Naive B cell (primary cell): ENCODE measurements around the gene TPRA1. TPM values are rescaled to one million over a fixed set of nuclear protein-coding genes. Genes with fewer than 3 reads are reported as not detected.
A peak's percentile ranks its signal among the peaks of the same experiment; 100 is the strongest.

Experiments
- ATAC-seq, 2 donors: fragments of 150-1000 bp; cut with Tn5 transposase; 2 replicates each; pipeline ENCODE4 v1.10.0; 2021; ENCODE audit warnings: low read depth in 2 of 2, mild to moderate bottlenecking in 2 of 2, moderate library complexity in 2 of 2
- DNase-seq: peaks from one replicate; pipeline ENCODE4 v3.0.0; 2022
- H3K27ac Mint-ChIP-seq, 6 donors: one replicate each; pipeline ENCODE4 v1.8.0; 2020 to 2022; ENCODE audit warnings: mild to moderate bottlenecking in 6 of 6, mixed read lengths in 6 of 6, moderate library complexity in 5 of 6, inconsistent platforms in 2 of 6
- H3K27me3 Mint-ChIP-seq, 3 donors: one replicate each; pipeline ENCODE4 v1.8.0; 2021 to 2022; ENCODE audit warnings: mixed read lengths in 3 of 3, mild to moderate bottlenecking in 1 of 3
- H3K36me3 Mint-ChIP-seq, 2 donors: one replicate each; pipeline ENCODE4 v1.8.0; 2020 to 2022; ENCODE audit warnings: mixed read lengths in 2 of 2, inconsistent platforms in 1 of 2, mild to moderate bottlenecking in 1 of 2
- H3K4me1 Mint-ChIP-seq, 3 donors: one replicate each; pipeline ENCODE4 v1.8.0; 2020 to 2022; ENCODE audit warnings: mixed read lengths in 3 of 3, inconsistent platforms in 1 of 3, mild to moderate bottlenecking in 1 of 3, moderate library complexity in 1 of 3
- H3K4me3 Mint-ChIP-seq, 8 donors: one replicate each; pipeline ENCODE4 v1.8.0; 2020 to 2022; ENCODE audit warnings: mild to moderate bottlenecking in 8 of 8, mixed read lengths in 8 of 8, moderate library complexity in 8 of 8, inconsistent platforms in 2 of 8
- H3K9me3 Mint-ChIP-seq, 7 donors: one replicate each; pipeline ENCODE4 v1.8.0; 2020 to 2022; ENCODE audit warnings: mixed read lengths in 7 of 7, mild to moderate bottlenecking in 5 of 7, inconsistent platforms in 2 of 7, moderate library complexity in 1 of 7
- polyA plus RNA-seq, 6 donors: library from polyadenylated mRNA; unstranded; fragments of 300-500 nt; fragmentation: Illumina TruSeq; gene quantifications; one replicate each; pipeline ENCODE4 v1.2.3, GENCODE V29; 2021; ENCODE audit warnings: low read depth in 6 of 6

TPRA1 gene
- polyA plus RNA-seq, 6 donors from 2014 or later: 11.0 to 37.0 (median 18.2) TPM

GRCh38 chr3:127597020-127597771 lies 6.7 kb upstream of the TPRA1 start:
- Mint-ChIP-seq H3K36me3 (no peaks in the 10 kb centered on the region), H3K4me3 (peak overlapping the region in 7 of 8 donors; percentile 71 to 93 (median 89)), H3K27me3 (no peaks in the 10 kb centered on the region), H3K27ac (peak overlapping the region in 4 of 6 donors; percentile 13 to 87 (median 60)), H3K9me3 (no peaks in the 10 kb centered on the region), H3K4me1 (peaks cover 16 to 32% (median 21%) of the 10 kb centered on the region in 3 donors)
- ATAC-seq: no peak
- no peak for DNase-seq

DNA sequence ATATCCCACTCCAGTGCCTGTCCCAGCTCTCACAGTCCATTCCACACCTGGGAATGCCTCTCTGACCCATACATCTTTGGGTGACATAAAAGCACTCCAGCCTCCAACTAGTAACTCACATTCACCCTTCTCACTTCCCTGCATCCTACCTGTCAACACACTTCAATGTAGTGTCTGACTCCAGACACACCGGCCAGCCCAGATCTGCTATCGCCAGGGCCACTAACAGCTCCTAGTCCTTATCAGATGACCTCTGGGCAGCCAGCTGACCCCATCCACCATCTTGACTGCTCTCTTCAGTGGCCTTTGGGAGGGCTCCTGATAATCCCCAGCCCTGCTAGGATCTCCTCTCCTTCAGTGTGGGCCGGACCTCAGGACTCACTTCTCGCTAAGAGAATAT lies 4.8 kb upstream of the TPRA1 start:
- Mint-ChIP-seq H3K9me3 (no peaks in the 10 kb centered on the region), H3K36me3 (no peaks in the 10 kb centered on the region), H3K4me1 (peaks cover 26 to 37% (median 35%) of the 10 kb centered on the region in 3 donors), H3K4me3 (peak overlapping the region in 3 of 8 donors; percentile 0 to 71 (median 42)), H3K27ac (peak overlapping the region in 3 of 6 donors; percentile 7 to 64 (median 38)), H3K27me3 (no peaks in the 10 kb centered on the region)
- DNase-seq (no peak), ATAC-seq (no peak)

DNA sequence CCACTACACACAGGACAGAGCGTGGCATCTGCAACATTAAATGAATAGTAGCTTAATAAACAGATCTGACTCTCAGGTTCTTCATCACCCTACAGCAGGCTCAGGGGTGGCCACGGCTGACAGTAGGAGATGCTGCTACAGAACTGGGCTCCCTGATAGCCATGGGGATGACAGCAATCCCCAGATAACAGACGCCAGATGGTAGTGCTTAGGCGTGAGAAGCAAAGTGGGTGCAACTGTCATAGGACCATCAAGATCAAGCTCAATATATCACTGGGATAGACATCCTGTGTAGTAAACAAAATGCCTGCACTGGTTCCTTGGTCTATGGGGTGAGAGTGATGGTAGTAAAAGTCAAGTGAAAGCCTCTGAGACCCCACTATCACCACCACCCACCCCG lies 2.6 kb upstream of the TPRA1 start:
- H3K27me3 Mint-ChIP-seq: no peaks in the 10 kb centered on the region
- ATAC-seq (no peak), DNase-seq (no peak)
- no peaks in the 10 kb centered on the region for H3K9me3 Mint-ChIP-seq
- no peak overlapping the region for H3K27ac Mint-ChIP-seq
- peak overlapping the region in 3 of 8 donors; percentile 58 to 98 (median 77) for H3K4me3 Mint-ChIP-seq
- peaks cover 31 to 41% (median 35%) of the 10 kb centered on the region in 3 donors for H3K4me1 Mint-ChIP-seq
- no peaks in the 10 kb centered on the region for H3K36me3 Mint-ChIP-seq

DNA sequence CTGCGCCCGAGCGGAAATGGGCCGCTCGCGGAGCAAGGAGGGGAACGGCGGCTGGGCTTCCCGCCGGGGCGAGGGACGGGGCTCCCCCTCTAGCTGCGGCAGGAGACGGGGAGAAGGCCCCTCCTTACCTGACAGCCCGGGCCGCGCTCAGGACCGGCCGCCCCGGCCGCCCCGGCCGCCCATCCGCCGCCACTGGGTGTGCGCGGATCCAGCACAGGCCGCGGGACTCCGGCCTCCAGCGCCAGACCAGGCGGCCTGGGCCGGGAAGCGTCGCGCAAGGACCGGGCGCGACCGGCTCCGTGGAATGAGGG lies 296 bp downstream of the TPRA1 start:
- peak overlapping the region in 2 of 6 donors; percentile 67 to 79 for H3K27ac Mint-ChIP-seq
- H3K4me1 Mint-ChIP-seq: peaks cover 26 to 44% (median 31%) of the 10 kb centered on the region in 3 donors
- H3K27me3 Mint-ChIP-seq: no peaks in the 10 kb centered on the region
- no peaks in the 10 kb centered on the region for H3K9me3 Mint-ChIP-seq
- peak overlapping the region; percentile 88 to 99 (median 98) for H3K4me3 Mint-ChIP-seq
- DNase-seq: no peak
- no peaks in the 10 kb centered on the region for H3K36me3 Mint-ChIP-seq
- peak; percentile 35 to 36 for ATAC-seq

GRCh38 chr3:127589600-127590281 lies 792 bp downstream of the TPRA1 start:
- H3K4me1 Mint-ChIP-seq: peaks cover 28 to 49% (median 35%) of the 10 kb centered on the region in 3 donors
- no peaks in the 10 kb centered on the region for H3K36me3 Mint-ChIP-seq
- peak; percentile 5 to 10 for ATAC-seq
- no peaks in the 10 kb centered on the region for H3K9me3 Mint-ChIP-seq
- H3K27ac Mint-ChIP-seq: peak overlapping the region in 3 of 6 donors; percentile 4 to 31 (median 24)
- H3K27me3 Mint-ChIP-seq: no peaks in the 10 kb centered on the region
- DNase-seq: no peak
- H3K4me3 Mint-ChIP-seq: peak overlapping the region; percentile 87 to 98 (median 94)

DNA sequence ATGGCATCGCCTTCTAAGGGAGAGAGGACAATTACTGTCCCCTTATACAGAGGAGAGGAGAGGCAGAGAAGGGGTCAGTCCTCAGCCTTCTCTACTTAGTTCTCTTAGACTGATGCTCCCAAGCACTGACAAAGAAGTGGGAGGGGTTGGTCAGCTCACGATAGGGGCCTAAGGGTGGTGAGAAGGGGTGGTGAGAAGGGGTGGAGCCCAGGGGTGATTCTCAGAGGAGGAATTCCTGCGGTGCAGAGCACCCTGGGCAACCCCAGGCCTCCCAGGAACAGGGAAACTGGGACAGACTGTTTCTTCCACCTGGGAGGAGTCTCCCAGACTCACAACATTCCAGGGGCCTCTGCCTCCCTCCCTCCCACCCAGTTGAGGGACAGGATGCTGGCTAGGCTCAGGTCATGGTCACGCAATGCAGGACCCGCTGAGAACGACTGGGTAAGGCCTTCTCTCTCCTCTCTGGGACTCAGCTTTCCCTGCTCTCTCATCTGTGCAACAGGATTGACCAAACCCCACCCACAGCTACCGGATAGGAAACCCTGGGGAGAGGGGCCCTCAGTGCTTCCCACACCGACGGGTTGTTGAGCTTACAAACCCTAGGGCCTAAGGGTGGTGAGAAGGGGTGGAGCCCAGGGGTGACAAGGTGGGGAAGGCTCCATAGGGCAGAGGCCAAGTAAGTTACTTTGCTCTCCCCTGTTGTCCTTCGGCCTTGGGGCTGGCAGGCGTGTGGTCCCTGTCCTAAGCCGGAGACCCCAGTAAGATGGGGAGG lies 1.5 kb downstream of the TPRA1 start:
- Mint-ChIP-seq H3K36me3 (no peaks in the 10 kb centered on the region), H3K4me1 (peaks cover 28 to 52% (median 39%) of the 10 kb centered on the region in 3 donors), H3K9me3 (no peaks in the 10 kb centered on the region), H3K4me3 (peak overlapping the region; percentile 80 to 98 (median 89)), H3K27ac (peak overlapping the region in 4 of 6 donors; percentile 4 to 31 (median 20)), H3K27me3 (no peaks in the 10 kb centered on the region)
- DNase-seq: no peak
- no peak for ATAC-seq

GRCh38 chr3:127587876-127588275 lies 2.7 kb downstream of the TPRA1 start:
- Mint-ChIP-seq H3K9me3 (no peaks in the 10 kb centered on the region), H3K27ac (no peak overlapping the region), H3K4me1 (peaks cover 28 to 52% (median 39%) of the 10 kb centered on the region in 3 donors), H3K4me3 (peak overlapping the region in 1 of 8 donors; percentile 15), H3K36me3 (no peaks in the 10 kb centered on the region), H3K27me3 (no peaks in the 10 kb centered on the region)
- ATAC-seq (no peak), DNase-seq (no peak)

DNA sequence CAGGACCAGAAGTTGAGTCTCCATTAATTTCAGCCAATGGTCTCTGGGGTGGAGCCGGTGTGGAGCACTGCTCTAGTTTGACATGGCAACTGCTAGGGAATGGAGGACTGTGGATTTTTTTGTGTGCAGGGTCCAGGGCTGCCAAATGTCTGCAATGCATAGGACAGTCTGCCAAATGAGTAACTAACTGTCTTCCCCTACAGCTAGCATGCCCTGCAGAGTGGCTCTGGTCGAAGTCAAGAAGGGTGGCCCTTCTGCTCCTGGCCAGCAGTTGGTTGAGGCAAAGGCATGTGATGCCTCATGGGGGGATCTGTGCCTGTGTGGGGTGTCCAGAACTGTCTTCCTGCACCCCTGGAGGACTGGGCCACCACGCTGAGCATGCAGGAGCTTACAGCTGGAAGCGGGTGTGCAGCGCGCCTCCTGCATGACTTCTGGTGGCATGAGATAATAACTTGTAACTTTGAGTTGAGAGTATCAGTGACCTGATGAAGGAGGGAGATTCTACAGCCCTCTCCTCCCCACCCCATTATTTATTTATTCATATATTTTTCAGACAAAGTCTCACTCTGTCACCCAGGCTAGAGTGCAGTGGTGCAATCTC lies 4.6 kb downstream of the TPRA1 start:
- H3K27ac Mint-ChIP-seq: peak overlapping the region in 2 of 6 donors; percentile 57 to 80
- H3K27me3 Mint-ChIP-seq: no peaks in the 10 kb centered on the region
- DNase-seq: no peak
- no peaks in the 10 kb centered on the region for H3K36me3 Mint-ChIP-seq
- ATAC-seq: no peak
- no peaks in the 10 kb centered on the region for H3K9me3 Mint-ChIP-seq
- H3K4me3 Mint-ChIP-seq: peak overlapping the region in 2 of 8 donors; percentile 12 to 56
- H3K4me1 Mint-ChIP-seq: peaks cover 25 to 45% (median 30%) of the 10 kb centered on the region in 3 donors

DNA sequence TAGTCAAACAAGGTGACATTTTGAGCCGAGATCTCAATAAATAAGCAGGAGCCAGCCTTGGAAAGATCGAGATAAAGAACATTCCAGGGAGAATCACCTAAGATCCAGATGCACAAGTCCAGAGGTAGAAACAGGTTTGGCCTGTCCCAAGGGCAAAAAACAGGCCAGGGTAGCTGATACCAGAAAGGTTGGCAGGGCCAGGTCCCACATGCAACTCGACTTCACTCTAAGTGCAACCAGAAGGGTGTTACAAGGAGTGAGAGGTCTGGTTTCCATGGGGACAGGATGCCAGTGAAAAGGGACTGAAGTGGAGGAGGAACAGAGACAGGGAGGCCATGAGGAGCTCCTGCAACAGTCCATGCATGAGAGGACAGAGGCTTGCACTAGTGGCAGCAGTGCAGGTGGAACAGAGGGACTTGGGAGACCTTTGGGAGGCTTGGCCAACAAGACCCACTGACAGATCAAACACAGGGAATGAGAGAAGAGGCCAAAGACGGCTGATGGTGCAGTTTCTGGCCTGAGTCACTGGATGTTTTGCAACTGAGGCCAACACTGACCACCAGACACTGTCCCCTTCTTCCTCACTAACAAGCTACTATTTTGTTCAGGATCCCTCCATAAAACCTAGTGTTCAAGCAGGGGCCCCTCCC lies 5.2 kb downstream of the TPRA1 start:
- H3K27ac Mint-ChIP-seq: peak overlapping the region in 4 of 6 donors; percentile 21 to 62 (median 40)
- H3K4me1 Mint-ChIP-seq: peaks cover 26 to 46% (median 27%) of the 10 kb centered on the region in 3 donors
- H3K4me3 Mint-ChIP-seq: peak overlapping the region in 1 of 8 donors; percentile 56
- H3K36me3 Mint-ChIP-seq: no peaks in the 10 kb centered on the region
- ATAC-seq: no peak
- no peaks in the 10 kb centered on the region for H3K9me3 Mint-ChIP-seq
- no peak for DNase-seq
- H3K27me3 Mint-ChIP-seq: no peaks in the 10 kb centered on the region

DNA sequence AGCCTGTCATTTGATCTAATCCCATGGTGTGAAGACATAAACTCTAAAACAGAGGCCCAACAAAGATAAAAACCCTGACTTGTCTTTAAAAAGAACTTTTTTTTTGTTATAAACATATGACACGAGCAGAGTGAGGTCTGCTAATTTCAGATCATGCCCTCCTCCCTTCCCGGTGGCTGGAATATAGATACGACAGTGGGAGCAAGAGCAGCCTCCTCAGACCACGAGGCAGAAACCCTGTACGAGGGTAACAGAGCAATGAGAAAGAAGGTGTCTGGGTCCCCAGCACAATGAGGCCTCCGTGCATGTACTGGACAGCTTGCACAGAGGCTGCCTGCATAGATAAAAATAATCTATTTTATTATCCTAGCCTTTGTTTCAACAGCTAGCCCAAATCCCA lies 5.8 kb downstream of the TPRA1 start:
- Mint-ChIP-seq H3K4me3 (peak overlapping the region in 1 of 8 donors; percentile 56), H3K9me3 (no peaks in the 10 kb centered on the region), H3K36me3 (no peaks in the 10 kb centered on the region), H3K4me1 (peaks cover 25 to 48% (median 27%) of the 10 kb centered on the region in 3 donors), H3K27ac (peak overlapping the region in 2 of 6 donors; percentile 3 to 48), H3K27me3 (no peaks in the 10 kb centered on the region)
- DNase-seq (no peak), ATAC-seq (no peak)

DNA sequence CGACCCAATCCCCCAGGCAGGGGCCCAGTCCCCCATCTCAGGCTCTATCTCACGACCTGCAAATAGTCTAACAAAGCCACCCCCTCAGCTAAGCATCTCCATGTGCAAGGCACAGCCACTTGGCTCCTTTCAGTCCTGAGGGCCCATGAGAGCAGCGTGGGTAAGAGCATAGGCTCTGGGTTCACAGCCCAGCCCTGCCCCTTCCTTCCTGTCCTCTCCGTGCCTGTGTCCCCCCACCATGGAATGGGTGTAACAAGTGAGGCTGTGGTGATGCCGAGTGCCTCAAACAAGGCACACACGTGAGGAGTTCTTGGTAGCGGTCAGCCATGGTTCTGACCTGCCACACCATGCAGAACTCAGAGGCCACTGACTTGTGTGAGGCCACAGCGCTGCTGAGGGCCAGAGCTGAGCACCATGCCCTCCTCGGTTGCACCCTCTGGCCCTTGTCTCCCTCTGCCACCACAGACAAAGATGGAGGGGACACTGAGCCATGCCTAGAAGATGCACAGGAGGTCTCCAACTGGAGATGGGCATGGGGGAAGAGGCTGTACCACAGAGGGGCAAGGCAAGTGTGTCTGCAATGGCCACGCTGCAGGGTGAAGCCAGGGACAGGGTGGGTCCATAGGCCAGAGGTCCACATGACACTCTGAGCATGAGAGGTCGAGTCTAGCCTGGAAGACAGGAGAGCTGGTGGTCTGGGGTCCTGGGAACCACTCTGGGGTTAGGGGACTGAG lies 10.0 kb downstream of the TPRA1 start:
- Mint-ChIP-seq H3K4me3 (no peak overlapping the region), H3K9me3 (no peaks in the 10 kb centered on the region), H3K27ac (peak overlapping the region in 1 of 6 donors; percentile 37), H3K36me3 (no peaks in the 10 kb centered on the region), H3K4me1 (peaks cover 12 to 31% (median 16%) of the 10 kb centered on the region in 3 donors), H3K27me3 (no peaks in the 10 kb centered on the region)
- ATAC-seq (no peak), DNase-seq (no peak)

DNA sequence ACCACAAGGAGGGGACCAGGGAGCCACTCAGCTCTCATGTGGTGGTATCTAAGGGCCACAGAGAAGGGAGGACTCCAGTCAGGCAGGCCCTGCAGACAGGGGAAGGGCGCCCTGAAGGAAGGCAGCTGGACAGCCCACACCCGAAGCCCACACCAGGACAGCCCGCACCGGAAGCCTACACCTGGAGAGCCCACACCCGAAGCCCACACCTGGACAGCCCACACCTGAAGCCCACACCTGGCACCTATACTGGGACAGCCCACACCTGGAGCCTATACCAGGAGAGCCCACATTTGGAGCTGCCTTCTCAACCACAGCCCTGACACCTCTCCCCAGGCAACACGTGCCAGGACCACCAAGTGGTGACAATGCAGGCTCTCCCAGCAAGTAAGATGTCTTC lies 11.7 kb downstream of the TPRA1 start:
- ATAC-seq (no peak), DNase-seq (no peak)
- H3K27ac Mint-ChIP-seq: peak overlapping the region in 1 of 6 donors; percentile 28
- no peaks in the 10 kb centered on the region for H3K27me3 Mint-ChIP-seq
- no peaks in the 10 kb centered on the region for H3K9me3 Mint-ChIP-seq
- no peaks in the 10 kb centered on the region for H3K36me3 Mint-ChIP-seq
- peaks cover 8 to 29% (median 17%) of the 10 kb centered on the region in 3 donors for H3K4me1 Mint-ChIP-seq
- H3K4me3 Mint-ChIP-seq: no peak overlapping the region
